HL-60 (cell line): ENCODE data around the gene TRIO.
A peak's percentile ranks its signal among the peaks of the same experiment; 100 is the strongest.

Source experiments
- DNase-seq, 2 experiments: peaks; one replicate each; pipeline ENCODE4 v3.0.0-alpha.2; 2010 to 2020; ENCODE audit warnings: low read depth in 1 of 2, low spot score in 1 of 2
- H3K27ac ChIP-seq: fragments of 250-450 bp; sonication (Bioruptor Pico); replicated peaks from 2 replicates; pipeline ENCODE4 v1.5.1; 2020; ENCODE audit warnings: mild to moderate bottlenecking, moderate library complexity
- H3K27me3 ChIP-seq: fragments of 250-450 bp; sonication (Bioruptor Pico); 2 replicates; pipeline ENCODE4 v1.5.1; 2021; ENCODE audit warnings: mild to moderate bottlenecking, moderate library complexity; ENCODE audit not compliant: insufficient read depth, poor library complexity, severe bottlenecking
- H3K4me3 ChIP-seq: replicated peaks from 2 replicates; pipeline ENCODE4 v1.5.1; 2011; ENCODE audit warnings: mild to moderate bottlenecking, control low read depth, low read length; ENCODE audit not compliant: insufficient read depth
- CTCF ChIP-seq: IDR thresholded peaks from one replicate; pipeline ENCODE4 v1.5.1; 2011; ENCODE audit warnings: low read length, control low read depth, inconsistent platforms; ENCODE audit not compliant: insufficient read depth
- GABPA ChIP-seq: IDR thresholded peaks from 2 replicates; pipeline ENCODE4 v1.6.1; 2012; ENCODE audit warnings: low read depth
- POLR2AphosphoS5 ChIP-seq: IDR thresholded peaks from 2 replicates; pipeline ENCODE4 v1.6.1; 2012; ENCODE audit warnings: low read depth
- REST ChIP-seq: IDR thresholded peaks from 2 replicates; pipeline ENCODE4 v1.6.1; 2012; ENCODE audit warnings: low read depth; ENCODE audit not compliant: insufficient replicate concordance
- SPI1 ChIP-seq: IDR thresholded peaks from 2 replicates; pipeline ENCODE4 v1.6.1; 2012; ENCODE audit warnings: low read depth, mild to moderate bottlenecking, borderline replicate concordance

Gene TRIO

GRCh38 chr5:14249258-14250082, 106.3 kb downstream of the TRIO start:
- TF ChIP-seq REST (no peak), GABPA (no peak), POLR2AphosphoS5 (no peak), CTCF (no peak), SPI1 (no peak)
- Histone ChIP-seq H3K27ac (no peak overlapping the region), H3K27me3 (no peaks in the 10 kb centered on the region), H3K4me3 (no peak overlapping the region)
- no peak for DNase-seq

GRCh38 chr5:14250084-14250695, 107.0 kb downstream of the TRIO start:
- Histone ChIP-seq H3K27ac (no peak overlapping the region), H3K27me3 (no peaks in the 10 kb centered on the region), H3K4me3 (no peak overlapping the region)
- TF ChIP-seq CTCF (no peak), GABPA (no peak), REST (no peak), SPI1 (no peak), POLR2AphosphoS5 (no peak)
- DNase-seq: peak in 1 of 2 experiments; percentile 60

GRCh38 chr5:14250748-14251701, 107.9 kb downstream of the TRIO start:
- no peak overlapping the region for H3K4me3 ChIP-seq
- peak in 1 of 2 experiments; percentile 64 for DNase-seq
- no peak overlapping the region for H3K27ac ChIP-seq
- TF ChIP-seq POLR2AphosphoS5 (no peak), CTCF (no peak), REST (no peak), SPI1 (peak; percentile 70; the same call in 1 of the 2 replicates), GABPA (no peak)
- no peaks in the 10 kb centered on the region for H3K27me3 ChIP-seq
